Gastroesophageal sphincter (tissue), 3 donors: ENCODE results near the gene SEMA4D.
"Not testable (repeated sequence)": the region's sequence is repeated elsewhere in the genome, so short reads cannot be mapped to it uniquely, and the experiment has no call there.

Experiments used
- CTCF ChIP-seq, 4 experiments: fragments of 200-600 bp in 2 of 4; fragments of 450-650 bp in 2 of 4; sonication (generic) in 1 of 4; IDR thresholded peaks; one replicate each; pipeline ENCODE4 v1.5.1; 2017 to 2019; ENCODE audit warnings: antibody characterized with exemption in 4 of 4, mild to moderate bottlenecking in 2 of 4, moderate library complexity in 2 of 4
- EP300 ChIP-seq: sonication (generic); formaldehyde crosslinking; IDR thresholded peaks from one replicate; pipeline ENCODE4 v1.6.1; 2017; ENCODE audit warnings: antibody characterized with exemption, mild to moderate bottlenecking
- POLR2A ChIP-seq, 2 donors: fragments of 450-650 bp; IDR thresholded peaks; one replicate each; pipeline ENCODE4 v1.6.1; 2017; ENCODE audit warnings: antibody characterized with exemption in 2 of 2, mild to moderate bottlenecking in 2 of 2, moderate library complexity in 1 of 2
- POLR2AphosphoS5 ChIP-seq: sonication (generic); formaldehyde crosslinking; IDR thresholded peaks from one replicate; pipeline ENCODE4 v1.6.1; 2017; ENCODE audit warnings: antibody characterized with exemption

GRCh38 chr9:89480372-89480771 lies 17.5 kb downstream of the SEMA4D start:
- TF ChIP-seq CTCF (IDR thresholded peaks at IDR 0.05); POLR2A (IDR thresholded peaks at IDR 0.05); POLR2AphosphoS5; EP300: not testable (repeated sequence)
